ENCODE measurements around the gene CREBL2. TPM values are rescaled to one million over a fixed set of nuclear protein-coding genes. Genes with fewer than 3 reads are reported as not detected.
"Not testable (repeated sequence)": the region's sequence is repeated elsewhere in the genome, so short reads cannot be mapped to it uniquely, and the experiment has no call there.

The CREBL2 gene, protein sequence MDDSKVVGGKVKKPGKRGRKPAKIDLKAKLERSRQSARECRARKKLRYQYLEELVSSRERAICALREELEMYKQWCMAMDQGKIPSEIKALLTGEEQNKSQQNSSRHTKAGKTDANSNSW
- total RNA-seq: 11.4 and 13.2 TPM in 2 replicates
- long read RNA-seq, partial matches to known transcripts: 0 of 5 reads
- long read RNA-seq, other reads (novel, unspliced or antisense): 5 of 5 reads

DNA sequence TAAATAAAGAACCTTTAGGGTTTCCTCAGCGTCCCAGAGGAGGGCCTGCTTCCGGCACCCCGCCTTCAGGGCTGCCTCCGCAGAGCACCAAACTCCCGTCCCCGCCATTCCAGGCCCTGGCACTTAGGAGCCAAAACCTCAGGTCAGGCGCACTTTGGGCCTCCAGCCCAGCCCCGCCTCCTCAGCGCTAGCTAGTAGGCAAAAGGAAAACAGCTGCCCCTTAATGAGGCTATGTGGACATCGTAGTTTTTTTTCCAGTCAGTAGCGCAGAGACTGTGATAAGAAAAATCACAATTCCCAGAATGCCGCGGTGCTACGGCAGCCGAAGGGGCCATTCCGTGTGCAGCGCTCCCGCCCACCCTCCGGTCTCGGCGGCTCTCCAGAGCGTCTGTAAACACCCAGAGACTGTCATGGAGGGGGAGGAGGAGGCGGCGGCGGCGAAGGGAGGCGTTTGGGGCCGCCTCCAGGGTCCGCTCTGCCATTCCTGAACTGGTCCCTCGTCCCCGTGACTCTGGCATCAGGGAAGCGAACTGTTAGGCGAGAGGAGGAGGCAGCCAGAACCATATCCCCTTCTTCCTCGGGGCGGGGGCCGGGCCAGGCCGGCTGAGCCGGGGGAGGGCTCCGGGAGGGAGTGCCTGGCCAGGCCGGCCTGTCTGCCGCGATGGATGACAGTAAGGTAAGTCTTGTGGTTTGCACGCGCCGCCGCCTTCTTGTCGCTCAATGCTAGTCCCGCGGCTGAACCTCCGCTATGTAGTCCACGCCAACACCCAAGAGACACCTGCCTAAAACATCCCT is at the start of gene CREBL2:
TSS of gene CREBL2 (plus strand) at position 365 of the 795 bp plus-strand sequence. CDS start at position 662, 297 bp downstream.
- Mint-ChIP-seq H3K4me3 (peak within 1 kb of the TSS; percentile 89), H3K36me3 (ENCODE audit: low read depth) (peaks cover 5% of the 10 kb centered on the region), H3K9me3 (no peaks in the 10 kb centered on the region), H3K4me1 (peaks cover 36% of the 10 kb centered on the region), H3K27ac (ENCODE audit: unreplicated experiment) (peak within 1 kb of the TSS; percentile 92), H3K27me3 (ENCODE audit: low read depth) (no peaks in the 10 kb centered on the region)
- DNase-seq (ENCODE audit: low read depth, low spot score): peak; percentile 79
- TF ChIP-seq, protein P1, sequence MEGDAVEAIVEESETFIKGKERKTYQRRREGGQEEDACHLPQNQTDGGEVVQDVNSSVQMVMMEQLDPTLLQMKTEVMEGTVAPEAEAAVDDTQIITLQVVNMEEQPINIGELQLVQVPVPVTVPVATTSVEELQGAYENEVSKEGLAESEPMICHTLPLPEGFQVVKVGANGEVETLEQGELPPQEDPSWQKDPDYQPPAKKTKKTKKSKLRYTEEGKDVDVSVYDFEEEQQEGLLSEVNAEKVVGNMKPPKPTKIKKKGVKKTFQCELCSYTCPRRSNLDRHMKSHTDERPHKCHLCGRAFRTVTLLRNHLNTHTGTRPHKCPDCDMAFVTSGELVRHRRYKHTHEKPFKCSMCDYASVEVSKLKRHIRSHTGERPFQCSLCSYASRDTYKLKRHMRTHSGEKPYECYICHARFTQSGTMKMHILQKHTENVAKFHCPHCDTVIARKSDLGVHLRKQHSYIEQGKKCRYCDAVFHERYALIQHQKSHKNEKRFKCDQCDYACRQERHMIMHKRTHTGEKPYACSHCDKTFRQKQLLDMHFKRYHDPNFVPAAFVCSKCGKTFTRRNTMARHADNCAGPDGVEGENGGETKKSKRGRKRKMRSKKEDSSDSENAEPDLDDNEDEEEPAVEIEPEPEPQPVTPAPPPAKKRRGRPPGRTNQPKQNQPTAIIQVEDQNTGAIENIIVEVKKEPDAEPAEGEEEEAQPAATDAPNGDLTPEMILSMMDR (conservative IDR thresholded peaks at IDR 0.05): no peak

DNA sequence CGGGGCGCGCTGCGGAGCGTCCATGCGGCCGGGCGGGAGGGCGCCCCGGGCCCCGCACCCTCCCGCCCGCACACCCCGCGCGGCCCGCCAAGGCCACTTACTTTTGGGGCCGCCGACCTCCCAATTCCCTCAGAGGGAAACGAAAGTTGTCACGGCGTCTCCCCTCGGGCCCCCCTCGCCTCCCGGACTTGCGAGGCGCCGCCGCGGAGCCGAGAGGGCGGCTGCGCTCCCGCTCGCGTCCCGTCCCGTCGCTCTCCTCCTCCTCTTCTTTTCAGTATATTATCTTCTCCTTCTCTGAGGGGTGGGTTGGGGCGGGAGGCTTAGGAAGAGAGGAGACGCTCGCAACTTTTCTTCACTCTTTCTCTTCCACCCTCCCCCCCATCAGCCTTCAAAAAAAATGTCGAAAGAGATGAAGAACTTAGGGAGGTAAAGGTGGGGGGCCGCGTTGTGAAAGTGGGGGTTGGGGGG is 49.6 kb upstream of the CREBL2 start:
- H3K27ac Mint-ChIP-seq (ENCODE audit: unreplicated experiment): peak overlapping the region; percentile 99
- H3K36me3 Mint-ChIP-seq (ENCODE audit: low read depth): peaks cover 5% of the 10 kb centered on the region
- H3K4me3 Mint-ChIP-seq: peak overlapping the region; percentile 89
- H3K9me3 Mint-ChIP-seq: peaks cover 8% of the 10 kb centered on the region
- H3K27me3 Mint-ChIP-seq (ENCODE audit: low read depth): no peaks in the 10 kb centered on the region
- peaks cover 44% of the 10 kb centered on the region for H3K4me1 Mint-ChIP-seq
- TF ChIP-seq, protein P1 (conservative IDR thresholded peaks at IDR 0.05): no peak
- peak; percentile 25 for DNase-seq (ENCODE audit: low read depth, low spot score)

DNA sequence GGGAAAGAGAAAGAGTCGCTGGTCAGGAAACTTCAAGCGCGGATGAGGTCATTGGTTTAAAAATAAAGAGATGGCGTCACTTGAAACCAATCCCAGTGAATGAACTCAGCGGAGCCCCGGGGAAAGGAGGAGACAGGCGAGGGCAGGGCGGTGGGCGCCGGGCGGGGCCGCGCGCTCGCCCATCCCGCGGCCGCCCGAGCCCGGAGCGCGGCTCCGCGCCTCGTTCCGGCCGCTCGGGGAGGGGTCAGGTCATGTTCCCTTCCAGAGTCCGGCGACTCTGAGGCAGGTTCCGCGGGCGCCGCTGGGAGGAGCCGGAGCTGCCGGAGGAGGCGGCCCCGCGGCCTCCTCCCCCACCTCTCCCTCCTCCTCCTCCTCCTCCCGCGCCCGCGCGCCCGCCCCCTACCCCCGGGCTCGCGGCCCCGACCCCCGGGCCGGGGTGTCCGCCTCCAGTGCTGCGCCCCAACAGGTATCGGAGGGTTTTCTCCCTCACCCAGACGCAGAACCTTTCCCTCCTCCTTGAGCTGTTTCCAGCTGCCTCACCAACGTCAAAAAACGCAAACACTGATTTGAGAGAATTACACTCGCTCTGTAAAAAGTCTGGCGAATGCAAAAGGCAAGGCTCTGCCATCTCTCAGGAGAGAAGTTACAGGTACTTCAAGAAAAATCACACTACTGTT is 49.0 kb upstream of the CREBL2 start, which contains the start of gene DUSP16:
TSS of gene DUSP16 (minus strand) at position 279 of the 677 bp plus-strand sequence. CDS start 41,765 bp downstream, outside the sequence.
- Mint-ChIP-seq H3K27me3 (ENCODE audit: low read depth) (no peaks in the 10 kb centered on the region), H3K4me3 (peak within 1 kb of the TSS; percentile 89), H3K9me3 (peaks cover 13% of the 10 kb centered on the region), H3K4me1 (peaks cover 41% of the 10 kb centered on the region), H3K36me3 (ENCODE audit: low read depth) (peaks cover 5% of the 10 kb centered on the region), H3K27ac (ENCODE audit: unreplicated experiment) (peak within 1 kb of the TSS; percentile 99)
- DNase-seq (ENCODE audit: low read depth, low spot score): peak; percentile 83
- TF ChIP-seq, protein P1 (conservative IDR thresholded peaks at IDR 0.05): peak; percentile 32

DNA sequence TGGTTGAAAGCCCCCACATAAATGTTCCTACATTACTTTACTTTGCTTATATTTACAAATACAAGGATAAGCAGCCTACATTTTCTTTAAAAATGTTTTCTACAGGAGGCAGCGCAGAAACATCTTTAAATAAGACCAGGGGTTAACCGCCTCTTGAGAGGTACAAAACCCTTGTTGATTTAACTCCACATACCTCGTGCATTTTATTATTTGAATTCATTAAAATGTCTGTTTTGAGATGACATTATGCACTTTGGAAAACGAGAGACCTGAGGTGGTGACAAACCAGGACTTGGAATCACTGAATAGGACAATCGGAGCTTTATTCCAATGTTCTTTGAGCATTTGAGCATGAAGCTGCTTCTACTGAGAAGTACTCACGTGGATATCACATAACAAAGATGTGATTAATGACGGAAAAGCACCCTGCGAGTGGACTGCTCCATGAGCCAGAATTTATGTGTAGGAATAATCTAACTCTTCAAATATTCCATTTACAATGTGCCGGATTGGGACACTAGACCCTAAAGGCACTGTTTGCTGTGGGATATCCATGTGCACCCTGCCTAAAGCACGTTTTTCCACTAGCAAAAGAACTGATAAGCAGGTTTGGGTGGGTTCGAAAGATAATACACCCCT is 48.3 kb upstream of the CREBL2 start:
- Mint-ChIP-seq H3K27me3 (ENCODE audit: low read depth) (no peaks in the 10 kb centered on the region), H3K27ac (ENCODE audit: unreplicated experiment) (peak overlapping the region; percentile 95), H3K9me3 (peaks cover 13% of the 10 kb centered on the region), H3K4me3 (peak overlapping the region; percentile 88), H3K4me1 (peaks cover 37% of the 10 kb centered on the region), H3K36me3 (ENCODE audit: low read depth) (peaks cover 5% of the 10 kb centered on the region)
- TF ChIP-seq, protein P1 (conservative IDR thresholded peaks at IDR 0.05): no peak
- no peak for DNase-seq (ENCODE audit: low read depth, low spot score)

DNA sequence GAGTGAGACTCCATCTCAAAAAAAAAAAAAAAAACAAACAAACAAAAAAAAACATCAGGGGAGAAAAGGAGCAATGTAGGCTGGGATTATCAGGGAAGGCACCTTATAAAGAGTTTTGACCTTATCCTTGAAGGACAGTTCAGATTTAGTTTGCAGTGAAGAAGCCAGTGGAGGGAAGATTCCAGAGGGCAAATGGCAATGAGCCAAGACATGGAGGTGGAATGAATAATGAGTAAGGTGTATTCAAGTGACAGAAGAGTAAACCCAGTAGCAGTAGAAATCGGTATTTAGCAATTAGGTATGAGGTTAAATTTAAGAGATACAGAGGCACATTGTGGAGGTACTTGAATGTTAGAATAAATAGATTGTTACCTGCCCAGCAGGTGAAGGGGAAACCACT is 46.8 kb upstream of the CREBL2 start:
- no peak for DNase-seq (ENCODE audit: low read depth, low spot score)

DNA sequence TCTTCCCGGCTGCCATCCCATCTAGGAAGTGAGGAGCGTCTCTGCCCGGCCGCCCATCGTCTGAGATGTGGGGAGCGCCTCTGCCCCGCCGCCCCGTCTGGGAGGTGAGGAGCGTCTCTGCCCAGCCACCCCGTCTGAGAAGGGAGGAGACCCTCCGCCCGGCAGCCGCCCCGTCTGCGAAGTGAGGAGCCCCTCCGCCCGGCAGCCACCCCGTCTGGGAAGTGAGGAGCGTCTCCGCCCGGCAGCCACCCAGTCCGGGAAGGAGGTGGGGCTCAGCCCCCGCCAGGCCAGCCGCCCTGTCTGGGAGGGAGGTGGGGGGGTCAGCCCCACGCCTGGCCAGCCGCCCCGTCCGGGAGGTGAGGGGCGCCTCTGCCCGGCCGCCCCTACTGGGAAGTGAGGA is 45.7 kb upstream of the CREBL2 start:
- not testable (repeated sequence) for H3K36me3 Mint-ChIP-seq (ENCODE audit: low read depth); DNase-seq (ENCODE audit: low read depth, low spot score); H3K27me3 Mint-ChIP-seq (ENCODE audit: low read depth); H3K27ac Mint-ChIP-seq (ENCODE audit: unreplicated experiment); H3K4me3 Mint-ChIP-seq
- peaks cover 16% of the 10 kb centered on the region for H3K4me1 Mint-ChIP-seq
- H3K9me3 Mint-ChIP-seq: peaks cover 13% of the 10 kb centered on the region

More for the DNA sequence above, 46.8 kb upstream of the CREBL2 start:
- H3K36me3 Mint-ChIP-seq (ENCODE audit: low read depth): peaks cover 5% of the 10 kb centered on the region
- H3K27ac Mint-ChIP-seq (ENCODE audit: unreplicated experiment): no peak overlapping the region
- no peak overlapping the region for H3K4me3 Mint-ChIP-seq
- peaks cover 25% of the 10 kb centered on the region for H3K4me1 Mint-ChIP-seq
- TF ChIP-seq, protein P1 (conservative IDR thresholded peaks at IDR 0.05): no peak
- H3K9me3 Mint-ChIP-seq: peaks cover 13% of the 10 kb centered on the region
- H3K27me3 Mint-ChIP-seq (ENCODE audit: low read depth): no peaks in the 10 kb centered on the region

Data from neural crest cell (in vitro differentiated cells).